Spleen (tissue), 7 donors: ENCODE data around the gene SH3GLB2.

Experiments
- CTCF ChIP-seq, 11 experiments: fragments of 200-600 bp in 7 of 11; fragments of 450-650 bp in 4 of 11; sonication (generic) in 4 of 11; IDR thresholded peaks in 8 of 11; conservative IDR thresholded peaks in 3 of 11; 1 replicate in 7 of 11; 2 replicates in 4 of 11; pipeline versions ENCODE4 v1.4.0 to v1.8.0; 2016 to 2021; ENCODE audit warnings: antibody characterized with exemption in 11 of 11, inconsistent platforms in 4 of 11, mild to moderate bottlenecking in 1 of 11
- POLR2A ChIP-seq, 3 donors: fragments of 450-650 bp; IDR thresholded peaks; one replicate each; pipeline ENCODE4 v1.5.1; 2017; ENCODE audit warnings: antibody characterized with exemption in 3 of 3, mild to moderate bottlenecking in 1 of 3
- donor health status: DM: no; HTN: no; CAD: no; lungs with moderate emphysema.
- donor health status: DM: no; HTN: no; CAD: no.
- donor health status: DM: no; HTN: no; CAD: no.

- TF ChIP-seq POLR2A (IDR thresholded peaks at IDR 0.05): no peak
- TF ChIP-seq CTCF (IDR thresholded peaks at IDR 0.05 in 8 of 11, conservative IDR thresholded peaks at IDR 0.05 in 3 of 11): no peak
Observed at GRCh38 chr9:128998462-128998861, 29.7 kb downstream of the SH3GLB2 start.
